ENCODE data around the gene ANTXRL.
"Not testable (repeated sequence)": the region's sequence is repeated elsewhere in the genome, so short reads cannot be mapped to it uniquely, and the experiment has no call there.

The ANTXRL gene

DNA sequence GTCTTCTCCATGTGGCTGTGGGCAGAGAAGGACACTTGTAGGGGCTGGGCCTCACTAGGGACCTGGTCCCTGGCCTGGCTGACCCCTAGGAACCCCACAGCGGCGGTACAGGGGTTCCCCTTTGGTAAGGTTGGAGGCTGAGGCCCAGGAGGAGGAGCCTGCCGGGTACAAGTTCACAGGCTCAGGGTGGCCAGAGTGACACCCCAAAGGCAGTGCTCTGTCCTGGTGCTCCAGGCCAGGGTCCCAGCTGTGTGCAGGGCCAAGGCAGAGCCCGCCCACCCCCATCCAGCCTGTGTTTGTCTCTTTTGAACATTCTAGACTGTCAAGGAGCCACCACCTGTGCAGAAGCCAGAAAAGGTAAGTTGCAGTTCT, 23.3 kb downstream of the ANTXRL start:
- Histone ChIP-seq H3K27me3 (ENCODE audit: insufficient read depth, low read depth, severe bottlenecking) (no peaks in the 10 kb centered on the region), H3K4me3 (ENCODE audit: low read depth, low read length) (no peak overlapping the region), H3K9me3 (ENCODE audit: severe bottlenecking) (no peaks in the 10 kb centered on the region), H3K36me3 (no peaks in the 10 kb centered on the region), H3K27ac (no peak overlapping the region)
- no peak for DNase-seq
- no peak for TF ChIP-seq CTCF (IDR thresholded peaks at IDR 0.05; ENCODE audit: low read depth, low read length)

GRCh38 chr10:46310851-46311250, 24.1 kb downstream of the ANTXRL start:
- no peak overlapping the region for H3K4me3 ChIP-seq (ENCODE audit: low read depth, low read length)
- no peak overlapping the region for H3K27ac ChIP-seq
- no peak for TF ChIP-seq CTCF (IDR thresholded peaks at IDR 0.05; ENCODE audit: low read depth, low read length)
- no peak for DNase-seq
- no peaks in the 10 kb centered on the region for H3K36me3 ChIP-seq
- no peaks in the 10 kb centered on the region for H3K27me3 ChIP-seq (ENCODE audit: insufficient read depth, low read depth, severe bottlenecking)
- H3K9me3 ChIP-seq (ENCODE audit: severe bottlenecking): no peaks in the 10 kb centered on the region

DNA sequence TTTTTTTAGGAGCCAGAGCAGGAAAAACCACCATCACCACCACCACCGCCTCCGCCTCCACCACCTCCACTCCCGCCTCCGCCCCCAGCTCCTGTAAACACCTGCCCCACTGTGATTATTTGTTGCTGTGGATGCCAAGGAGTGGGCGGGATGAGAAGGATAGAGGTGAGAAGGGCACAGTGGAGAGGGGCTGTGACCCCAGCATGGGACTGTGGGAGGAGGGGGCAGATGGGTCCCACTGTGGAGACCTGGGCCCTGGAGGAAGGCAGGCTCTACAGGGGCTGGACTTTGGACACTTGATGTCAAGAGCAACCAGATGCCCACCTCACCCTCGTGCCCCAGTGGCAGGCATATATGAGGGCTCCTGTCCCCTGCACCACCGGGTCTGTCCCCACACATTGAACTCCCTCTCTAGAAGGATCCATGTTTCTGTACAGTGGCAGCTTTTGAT, 24.7 kb downstream of the ANTXRL start:
- no peaks in the 10 kb centered on the region for H3K36me3 ChIP-seq
- TF ChIP-seq CTCF (IDR thresholded peaks at IDR 0.05; ENCODE audit: low read depth, low read length): no peak
- no peaks in the 10 kb centered on the region for H3K9me3 ChIP-seq (ENCODE audit: severe bottlenecking)
- no peaks in the 10 kb centered on the region for H3K27me3 ChIP-seq (ENCODE audit: insufficient read depth, low read depth, severe bottlenecking)
- H3K27ac ChIP-seq: no peak overlapping the region
- no peak for DNase-seq
- no peak overlapping the region for H3K4me3 ChIP-seq (ENCODE audit: low read depth, low read length)

DNA sequence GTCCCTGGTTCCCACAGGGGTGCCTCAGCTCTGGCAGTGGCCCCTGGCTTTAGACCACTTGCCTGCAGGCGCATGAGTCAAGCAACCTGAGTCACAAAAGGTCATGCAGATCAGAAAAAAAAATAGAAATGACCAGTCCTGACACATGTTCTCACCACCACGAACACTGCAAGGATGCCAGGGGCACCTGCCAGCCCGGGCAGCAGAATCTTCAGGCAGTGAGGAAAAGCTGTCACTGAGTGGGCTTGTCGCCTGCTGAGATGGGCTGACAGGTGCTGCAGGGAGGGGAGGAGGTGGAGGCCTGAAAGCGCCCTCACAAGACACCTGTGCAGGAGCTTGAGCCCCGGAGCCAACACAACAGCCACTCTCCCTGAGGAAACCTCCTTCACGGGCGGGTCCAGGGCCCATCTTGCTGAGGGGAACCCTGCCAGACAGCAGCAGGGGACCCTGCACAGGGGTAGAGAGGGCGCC, 25.2 kb downstream of the ANTXRL start:
- not testable (repeated sequence) for H3K27me3 ChIP-seq (ENCODE audit: insufficient read depth, low read depth, severe bottlenecking); H3K27ac ChIP-seq; H3K36me3 ChIP-seq; H3K4me3 ChIP-seq (ENCODE audit: low read depth, low read length); DNase-seq; H3K9me3 ChIP-seq (ENCODE audit: severe bottlenecking)

- no peaks in the 10 kb centered on the region for H3K9me3 ChIP-seq (ENCODE audit: severe bottlenecking)
- H3K36me3 ChIP-seq: no peaks in the 10 kb centered on the region
- no peak for TF ChIP-seq CTCF (IDR thresholded peaks at IDR 0.05; ENCODE audit: low read depth, low read length)
- no peak overlapping the region for H3K4me3 ChIP-seq (ENCODE audit: low read depth, low read length)
- no peak overlapping the region for H3K27ac ChIP-seq
- no peaks in the 10 kb centered on the region for H3K27me3 ChIP-seq (ENCODE audit: insufficient read depth, low read depth, severe bottlenecking)
- no peak for DNase-seq
These were observed 26.2 kb downstream of the ANTXRL start for GRCh38 chr10:46312953-46313352.

GRCh38 chr10:46314071-46314470, 27.3 kb downstream of the ANTXRL start:
- no peaks in the 10 kb centered on the region for H3K9me3 ChIP-seq (ENCODE audit: severe bottlenecking)
- H3K36me3 ChIP-seq: no peaks in the 10 kb centered on the region
- no peaks in the 10 kb centered on the region for H3K27me3 ChIP-seq (ENCODE audit: insufficient read depth, low read depth, severe bottlenecking)
- no peak for DNase-seq
- no peak overlapping the region for H3K4me3 ChIP-seq (ENCODE audit: low read depth, low read length)
- no peak for TF ChIP-seq CTCF (IDR thresholded peaks at IDR 0.05; ENCODE audit: low read depth, low read length)
- H3K27ac ChIP-seq: no peak overlapping the region

- not testable (repeated sequence) for H3K27ac ChIP-seq; H3K4me3 ChIP-seq (ENCODE audit: low read depth, low read length); DNase-seq; H3K36me3 ChIP-seq; H3K9me3 ChIP-seq (ENCODE audit: severe bottlenecking); H3K27me3 ChIP-seq (ENCODE audit: insufficient read depth, low read depth, severe bottlenecking)
These were observed 28.5 kb downstream of the ANTXRL start for GRCh38 chr10:46315071-46315860.
